A204.1 (cell line): ENCODE measurements around the gene TMX4.

Source experiments
- FAIRE-seq: peaks from 2 replicates; lab custom pipeline; 2012; peaks lifted over from hg19 to GRCh38; lab: Jason Lieb, UNC

TMX4 gene

GRCh38 chr20:8019246-8019997 is at the start of gene TMX4:
TMX4 (minus strand) TSS chr20:8019761; CDS start chr20:8019613, 148 bp downstream.
- FAIRE-seq = no peak

- FAIRE-seq = no peak
Measured at GRCh38 chr20:8067082-8067481, 47.5 kb upstream of the TMX4 start.

- no peak for FAIRE-seq
Measured at GRCh38 chr20:8066662-8067061, 47.1 kb upstream of the TMX4 start.

- FAIRE-seq = no peak
Measured at GRCh38 chr20:8065691-8066090, 46.1 kb upstream of the TMX4 start.

- FAIRE-seq = no peak
Measured at GRCh38 chr20:8062756-8063155, 43.2 kb upstream of the TMX4 start.

GRCh38 chr20:8061861-8062518 is 42.4 kb upstream of the TMX4 start:
- FAIRE-seq = no peak

GRCh38 chr20:8060977-8061376 is 41.4 kb upstream of the TMX4 start:
- FAIRE-seq = no peak

- FAIRE-seq = no peak
Measured at GRCh38 chr20:8057871-8058270, 38.3 kb upstream of the TMX4 start.

- FAIRE-seq = no peak
Measured at GRCh38 chr20:8055096-8055495, 35.5 kb upstream of the TMX4 start.

- no peak for FAIRE-seq
Measured at GRCh38 chr20:8050157-8050837, 30.7 kb upstream of the TMX4 start.

GRCh38 chr20:8049310-8049709 is 29.7 kb upstream of the TMX4 start:
- FAIRE-seq = no peak

- no peak for FAIRE-seq
Measured at GRCh38 chr20:8045946-8046345, 26.4 kb upstream of the TMX4 start.

- FAIRE-seq = peak; percentile 97
Measured at GRCh38 chr20:8043687-8044282, 24.2 kb upstream of the TMX4 start.

- no peak for FAIRE-seq
Measured at GRCh38 chr20:8039042-8039441, 19.5 kb upstream of the TMX4 start.

GRCh38 chr20:8036771-8037170 is 17.2 kb upstream of the TMX4 start:
- FAIRE-seq = no peak

- FAIRE-seq = no peak
Measured at GRCh38 chr20:8033151-8033841, 13.7 kb upstream of the TMX4 start.

GRCh38 chr20:8032499-8032898 is 12.9 kb upstream of the TMX4 start:
- FAIRE-seq = no peak

- peak; percentile 96 for FAIRE-seq
Measured at GRCh38 chr20:8031539-8031938, 12.0 kb upstream of the TMX4 start.

GRCh38 chr20:8021541-8022269 is 2.1 kb upstream of the TMX4 start:
- no peak for FAIRE-seq

- FAIRE-seq = no peak
Measured at GRCh38 chr20:8020314-8021079, 936 bp upstream of the TMX4 start.

- no peak for FAIRE-seq
Measured at GRCh38 chr20:8019998-8020247, 362 bp upstream of the TMX4 start.
